Measurements from ENCODE around the gene ATXN10. TPM values are rescaled to one million over a fixed set of nuclear protein-coding genes. Genes with fewer than 3 reads are reported as not detected.

Gene ATXN10
- total RNA-seq, 3 donors from 2014 or later, result 59.9 to 136 (median 66.8) TPM

DNA sequence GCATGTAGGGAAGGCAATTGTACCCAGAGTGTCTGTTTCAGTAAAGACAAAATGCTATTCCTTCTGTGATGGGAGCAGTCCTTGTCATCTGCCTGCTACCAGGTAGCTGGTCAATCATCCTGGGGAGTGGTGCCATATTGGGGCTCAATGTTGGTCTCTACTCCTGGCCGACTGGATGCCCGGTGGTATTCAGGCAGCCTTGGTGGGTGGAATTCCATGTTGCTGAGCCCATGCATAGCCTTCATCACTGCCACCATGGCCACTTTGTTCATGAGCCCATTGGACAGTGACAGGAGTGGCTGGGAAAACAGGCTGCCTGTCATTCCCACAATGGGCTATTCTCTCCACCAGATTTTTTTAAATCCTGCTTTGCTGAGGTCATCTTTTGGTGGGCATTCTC lies 184.3 kb downstream of the ATXN10 start:
- H3K36me3 ChIP-seq (ENCODE audit: low read depth), result no peaks in the 10 kb centered on the region
- H3K9me3 ChIP-seq, result peaks cover 12% of the 10 kb centered on the region
- TF ChIP-seq, protein P1, sequence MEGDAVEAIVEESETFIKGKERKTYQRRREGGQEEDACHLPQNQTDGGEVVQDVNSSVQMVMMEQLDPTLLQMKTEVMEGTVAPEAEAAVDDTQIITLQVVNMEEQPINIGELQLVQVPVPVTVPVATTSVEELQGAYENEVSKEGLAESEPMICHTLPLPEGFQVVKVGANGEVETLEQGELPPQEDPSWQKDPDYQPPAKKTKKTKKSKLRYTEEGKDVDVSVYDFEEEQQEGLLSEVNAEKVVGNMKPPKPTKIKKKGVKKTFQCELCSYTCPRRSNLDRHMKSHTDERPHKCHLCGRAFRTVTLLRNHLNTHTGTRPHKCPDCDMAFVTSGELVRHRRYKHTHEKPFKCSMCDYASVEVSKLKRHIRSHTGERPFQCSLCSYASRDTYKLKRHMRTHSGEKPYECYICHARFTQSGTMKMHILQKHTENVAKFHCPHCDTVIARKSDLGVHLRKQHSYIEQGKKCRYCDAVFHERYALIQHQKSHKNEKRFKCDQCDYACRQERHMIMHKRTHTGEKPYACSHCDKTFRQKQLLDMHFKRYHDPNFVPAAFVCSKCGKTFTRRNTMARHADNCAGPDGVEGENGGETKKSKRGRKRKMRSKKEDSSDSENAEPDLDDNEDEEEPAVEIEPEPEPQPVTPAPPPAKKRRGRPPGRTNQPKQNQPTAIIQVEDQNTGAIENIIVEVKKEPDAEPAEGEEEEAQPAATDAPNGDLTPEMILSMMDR (IDR thresholded peaks at IDR 0.05), result no peak
- intact Hi-C loops (cut with DNase I, micrococcal nuclease), result no loop called here
- H3K4me3 ChIP-seq, result no peak overlapping the region
- ATAC-seq (no peak), DNase-seq (no peak)
- no peaks in the 10 kb centered on the region for H3K4me1 ChIP-seq (ENCODE audit: low read depth)

DNA sequence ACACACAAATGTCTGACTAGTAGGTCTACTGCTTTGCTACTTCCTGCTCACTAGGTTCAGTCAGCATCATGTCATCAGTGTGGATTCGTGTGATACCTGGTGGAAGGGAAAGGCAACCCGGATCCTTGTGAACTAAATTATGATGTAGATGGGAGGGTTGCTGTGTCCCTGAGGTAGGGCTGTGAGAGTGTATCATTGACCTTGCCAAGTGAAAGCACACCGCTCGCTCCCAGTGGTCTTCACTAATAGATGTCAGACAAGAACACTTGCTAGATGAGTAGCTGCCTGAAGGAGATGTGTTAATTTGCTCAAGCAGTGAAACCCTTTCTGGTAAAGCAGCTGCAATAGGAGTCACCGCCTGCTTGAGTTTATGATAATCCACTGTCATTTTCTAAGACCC lies 185.9 kb downstream of the ATXN10 start:
- intact Hi-C loops (cut with DNase I, micrococcal nuclease), result no loop called here
- H3K9me3 ChIP-seq, result peaks cover 4% of the 10 kb centered on the region
- DNase-seq (no peak), ATAC-seq (no peak)
- H3K4me1 ChIP-seq (ENCODE audit: low read depth), result no peaks in the 10 kb centered on the region
- no peaks in the 10 kb centered on the region for H3K36me3 ChIP-seq (ENCODE audit: low read depth)
- H3K4me3 ChIP-seq, result no peak overlapping the region
- TF ChIP-seq, protein P1 (IDR thresholded peaks at IDR 0.05), result no peak

DNA sequence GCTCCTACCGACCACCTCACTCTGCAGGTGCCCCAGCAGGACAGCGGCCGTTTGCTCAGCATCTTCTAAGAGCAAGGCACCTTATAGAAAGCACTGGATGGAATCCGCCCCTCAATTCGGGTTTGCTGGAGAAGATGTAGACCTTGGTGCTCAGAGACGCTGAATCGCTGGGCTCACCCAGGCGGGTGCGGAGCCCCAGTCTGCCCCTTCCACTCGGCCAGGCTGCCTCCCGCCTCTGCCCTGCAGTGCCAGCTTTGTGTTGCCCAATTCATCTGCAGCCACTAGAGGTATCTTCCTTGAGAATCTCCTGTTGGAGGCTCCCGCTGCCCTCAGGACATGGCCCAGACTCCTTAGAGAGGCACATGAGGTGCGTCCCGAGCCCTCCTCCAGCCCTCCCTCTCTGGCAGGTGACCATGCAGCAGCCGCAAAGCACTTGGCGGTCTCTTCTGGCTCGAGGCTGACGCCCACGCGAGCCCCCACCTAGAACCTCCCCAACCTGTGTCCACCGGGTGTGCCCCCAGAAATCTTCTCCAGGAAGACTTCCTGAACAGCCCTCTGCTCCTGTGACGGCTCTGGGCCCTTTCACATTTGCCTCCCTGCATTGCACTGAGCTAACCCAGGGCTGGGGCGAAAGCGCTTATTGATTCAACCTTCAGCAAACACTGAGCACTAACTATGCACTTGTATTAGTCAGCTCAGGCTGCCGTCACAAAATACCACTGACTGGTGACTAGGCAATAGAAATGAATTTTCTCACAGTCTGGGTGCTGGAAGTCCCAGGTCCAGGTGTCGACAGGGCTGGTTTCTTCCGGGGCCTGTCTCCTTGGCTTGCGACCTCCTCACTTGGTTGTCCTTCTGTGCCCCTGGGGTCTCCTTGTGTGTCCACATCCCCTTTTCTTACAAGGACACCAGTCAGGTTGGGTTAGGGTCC lies 187.9 kb downstream of the ATXN10 start:
- H3K4me1 ChIP-seq (ENCODE audit: low read depth), result peaks cover 4% of the 10 kb centered on the region
- no peak for ATAC-seq
- no peak overlapping the region for H3K4me3 ChIP-seq
- TF ChIP-seq, protein P1 (IDR thresholded peaks at IDR 0.05), result no peak
- intact Hi-C loops (cut with DNase I, micrococcal nuclease), result loop anchor here in 1 of 2 donors (10.0 kb wide), 1 partner anchor 215 kb away; no protein-coding TSS in a partner anchor
- no peaks in the 10 kb centered on the region for H3K9me3 ChIP-seq
- no peaks in the 10 kb centered on the region for H3K36me3 ChIP-seq (ENCODE audit: low read depth)
- DNase-seq, result no peak

DNA sequence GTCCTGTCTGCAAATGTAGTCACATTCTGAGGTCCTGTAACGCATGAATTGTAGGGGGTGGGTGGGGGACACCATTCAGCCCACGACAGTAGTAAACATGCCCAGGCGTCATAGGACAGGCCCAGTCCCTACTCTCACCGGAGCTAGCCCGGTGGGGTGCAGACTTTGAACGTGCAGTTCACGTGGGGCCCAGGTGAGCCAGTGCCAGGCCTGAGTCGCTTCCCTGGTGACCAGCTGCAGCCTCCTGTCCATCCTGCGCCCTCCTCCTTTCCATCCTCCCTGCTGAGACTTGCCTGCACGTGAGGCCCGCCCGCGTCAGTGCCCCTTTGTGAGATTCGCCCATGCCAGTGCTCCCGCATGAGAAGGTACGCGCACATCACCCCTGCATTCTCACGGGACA lies 188.6 kb downstream of the ATXN10 start:
- intact Hi-C loops (cut with DNase I, micrococcal nuclease), result loop anchor here in 1 of 2 donors (10.0 kb wide), 1 partner anchor 215 kb away; no protein-coding TSS in a partner anchor
- Histone ChIP-seq H3K9me3 (no peaks in the 10 kb centered on the region), H3K36me3 (ENCODE audit: low read depth) (no peaks in the 10 kb centered on the region), H3K4me1 (ENCODE audit: low read depth) (peaks cover 4% of the 10 kb centered on the region), H3K4me3 (no peak overlapping the region)
- ATAC-seq (no peak), DNase-seq (no peak)
- TF ChIP-seq, protein P1 (IDR thresholded peaks at IDR 0.05), result no peak

DNA sequence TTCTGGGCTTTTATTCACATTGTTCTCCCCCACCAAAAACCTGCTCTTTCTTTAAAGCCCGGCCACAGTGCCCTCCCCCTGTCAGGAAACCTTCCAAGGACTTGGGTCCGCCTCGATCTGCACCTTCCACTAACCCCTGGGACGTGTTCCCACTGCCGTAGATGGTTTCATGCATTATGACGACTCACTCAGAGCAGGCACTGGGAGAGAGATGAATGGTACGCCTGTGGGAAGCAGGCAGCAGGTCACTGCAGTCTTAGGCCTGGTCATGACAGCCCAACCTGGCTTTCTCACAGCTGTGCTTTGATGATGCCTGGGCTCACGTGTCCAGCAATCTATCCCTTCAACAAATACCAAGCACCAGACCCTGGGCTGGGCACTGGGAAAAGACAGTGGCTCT lies 189.6 kb downstream of the ATXN10 start:
- intact Hi-C loops (cut with DNase I, micrococcal nuclease), result loop anchor here in 1 of 2 donors (10.0 kb wide), 1 partner anchor 216 kb away; no protein-coding TSS in a partner anchor
- no peak for ATAC-seq

More for the DNA sequence above, 189.6 kb downstream of the ATXN10 start:
- Histone ChIP-seq H3K4me1 (ENCODE audit: low read depth) (peaks cover 4% of the 10 kb centered on the region), H3K4me3 (no peak overlapping the region), H3K9me3 (no peaks in the 10 kb centered on the region), H3K36me3 (ENCODE audit: low read depth) (no peaks in the 10 kb centered on the region)
- TF ChIP-seq, protein P1 (IDR thresholded peaks at IDR 0.05), result no peak
- no peak for DNase-seq
